GM12878 (cell line): ENCODE measurements around the gene RPL3. TPM values are rescaled to one million over a fixed set of nuclear protein-coding genes. Genes with fewer than 3 reads are reported as not detected.
"Not testable (repeated sequence)": the region's sequence is repeated elsewhere in the genome, so short reads cannot be mapped to it uniquely, and the experiment has no call there.

Experiments
- ATAC-seq: fragments of 200-7000 bp; cut with Tn5 transposase; 3 replicates; pipeline ENCODE4 v1.9.1; 2020; ENCODE audit warnings: mild to moderate bottlenecking, moderate library complexity
- BruUV-seq: library from RNA; stranded (reverse); fragments of 400-500 nt; replicated peaks from 2 replicates; lab custom pipeline; 2021; lab: Mats Ljungman, UMichigan
- CTCF ChIA-PET: fragments of 300-600 bp; sonication (Branson Sonifier 250); formaldehyde crosslinking; extraction: SDS; loops from one replicate; lab custom pipeline; 2021; ENCODE audit warnings: inconsistent platforms; lab: Yijun Ruan, JAX
- POLR2A ChIA-PET: fragments of 350-600 bp; formaldehyde crosslinking; extraction: SDS; loops from one replicate; lab custom pipeline; 2021; ENCODE audit warnings: inconsistent platforms; lab: Charles Lee
- RAD21 ChIA-PET: fragments of 300-600 bp; sonication (Branson Sonifier 250); formaldehyde crosslinking; loops from one replicate; lab custom pipeline; 2023; ENCODE audit warnings: antibody characterized with exemption; ENCODE audit not compliant: unreplicated experiment; lab: Charles Lee
- SMC1A ChIA-PET: fragments of 300-600 bp; sonication (Branson Sonifier 250); formaldehyde crosslinking; loops from one replicate; lab custom pipeline; 2023; ENCODE audit not compliant: unreplicated experiment, uncharacterized antibody; lab: Charles Lee
- DNase-seq: peaks from one replicate; pipeline ENCODE4 v3.0.0-alpha.2; 2011; ENCODE audit warnings: low read depth, low spot score
- FAIRE-seq: peaks from 3 replicates; lab custom pipeline; 2011; peaks lifted over from hg19 to GRCh38; lab: Jason Lieb, UNC
- H2AFZ ChIP-seq: 2 replicates; pipeline ENCODE4 v1.6.0; 2011; ENCODE audit warnings: low read depth, low read length, control low read depth; ENCODE audit not compliant: control insufficient read depth
- H3K27ac ChIP-seq: 2 replicates; pipeline ENCODE4 v1.5.1; 2011; ENCODE audit warnings: control low read depth; ENCODE audit not compliant: control insufficient read depth, insufficient read depth
- H3K27me3 ChIP-seq, 2 experiments: replicated peaks in 1 of 2; 2 replicates each; pipeline versions ENCODE4 v1.6.0 to v1.6.1; 2011; ENCODE audit warnings: low read length in 1 of 2; ENCODE audit not compliant: control insufficient read depth in 2 of 2, insufficient read depth in 2 of 2
- H3K36me3 ChIP-seq, 2 experiments: 2 replicates each; pipeline ENCODE4 v1.5.1; 2011; ENCODE audit warnings: low read length in 1 of 2; ENCODE audit not compliant: control insufficient read depth in 2 of 2, insufficient read depth in 2 of 2
- H3K4me1 ChIP-seq: 2 replicates; pipeline ENCODE4 v1.6.1; 2011; ENCODE audit warnings: mild to moderate bottlenecking, low read length, moderate library complexity, mixed read lengths; ENCODE audit not compliant: control insufficient read depth, insufficient read depth
- H3K4me2 ChIP-seq: 2 replicates; pipeline ENCODE4 v1.6.0; 2011; ENCODE audit warnings: control low read depth; ENCODE audit not compliant: control insufficient read depth, insufficient read depth
- H3K4me3 ChIP-seq: fragments of 200-600 bp; sonication (generic); 2 replicates; pipeline ENCODE4 v1.5.1; 2016
- H3K79me2 ChIP-seq: 2 replicates; pipeline ENCODE4 v1.6.0; 2011; ENCODE audit warnings: low read length; ENCODE audit not compliant: control insufficient read depth, insufficient read depth
- H3K9ac ChIP-seq: 2 replicates; pipeline ENCODE4 v1.8.0; 2011; ENCODE audit warnings: low read length, control low read depth, mixed read lengths; ENCODE audit not compliant: control insufficient read depth, insufficient read depth
- H3K9me3 ChIP-seq: replicated peaks from 3 replicates; pipeline ENCODE4 v1.5.1; 2011; ENCODE audit warnings: mild to moderate bottlenecking, low read length; ENCODE audit not compliant: control insufficient read depth, insufficient read depth
- H4K20me1 ChIP-seq: 2 replicates; pipeline ENCODE4 v1.6.0; 2011; ENCODE audit not compliant: control insufficient read depth, insufficient read depth
- BHLHE40 ChIP-seq, 2 experiments: fragments of 450-650 bp in 1 of 2; IDR thresholded peaks; 2 replicates each; pipeline ENCODE4 v1.6.1; 2011 to 2017; ENCODE audit warnings: low read depth in 2 of 2, borderline replicate concordance in 1 of 2, improper control_type of control experiment in 1 of 2, low read length in 1 of 2, mild to moderate bottlenecking in 1 of 2
- FOS ChIP-seq: IDR thresholded peaks from 3 replicates; pipeline ENCODE4 v1.6.1; 2011; ENCODE audit warnings: borderline replicate concordance; ENCODE audit not compliant: insufficient read length; ENCODE audit errors: extremely low read depth
- SIX5 ChIP-seq: IDR thresholded peaks from 2 replicates; pipeline ENCODE4 v1.6.1; 2011; ENCODE audit warnings: mild to moderate bottlenecking, low read depth, low read length, moderate library complexity; ENCODE audit not compliant: severe bottlenecking
- WGBS: methylation state at CpG from one replicate; pipeline ENCODE4 v1.1.6; 2016; ENCODE audit warnings: low lambda C conversion rate; ENCODE audit not compliant: insufficient replicate concordance, insufficient coverage; ENCODE audit errors: missing lambda C conversion rate; 5-methylcytosine and 5-hydroxymethylcytosine counted together
- in situ Hi-C: fragments of 300-500 bp; cut with MboI; formaldehyde crosslinking; loops from 9 replicates; pipeline ENCODE4 v1.14.3; 2018; ENCODE audit warnings: mixed read lengths
- intact Hi-C: fragments of 100-400 bp; cut with micrococcal nuclease; formaldehyde crosslinking; loops from one replicate; pipeline ENCODE4 v1.14.2; 2022; ENCODE audit not compliant: unreplicated experiment
- polyA plus RNA-seq, 11 experiments: library from polyadenylated mRNA; depleted of rRNA in 4 of 11; unstranded in 6 of 11; stranded (reverse) in 5 of 11; fragments of >200 nt; fragmentation: Nextera tagmentation in 4 of 11; fragmentation: Illumina TruSeq in 1 of 11; extraction: Ambion mirVana in 4 of 11; extraction: Trizol in 1 of 11; gene quantifications; 1 replicate in 1 of 11; 2 replicates in 10 of 11; pipeline versions ENCODE4 v1.2.1 to v1.2.3, GENCODE V29; 2011 to 2016; ENCODE audit warnings: inconsistent platforms in 2 of 11, missing spikeins in 2 of 11, low read depth in 1 of 11
- total RNA-seq, 4 experiments: library from RNA; depleted of rRNA in 3 of 4; stranded (reverse); fragments of >200 nt in 3 of 4; fragmentation: Illumina TruSeq in 1 of 4; extraction: Trizol in 1 of 4; gene quantifications; 2 replicates each; pipeline versions ENCODE4 v1.2.1 to v1.2.3, GENCODE V29; 2013 to 2021

The RPL3 gene
- total and polyA plus RNA-seq, 10 of the 15 experiments (the other 5 are each of a cell fraction or from before 2014, with no cell fraction given), result 1,534 to 6,791 (median 3,992) TPM

- SMC1A ChIA-PET, result interaction anchor here (1.1 kb wide), 1 partner anchor 108 kb away, joined by 3 read pairs; no protein-coding TSS in a partner anchor
- POLR2A ChIA-PET, result interaction anchor here (2.0 kb wide), 1 partner anchor 20 kb away, joined by 4 read pairs; no protein-coding TSS in a partner anchor
These were observed 20.4 kb upstream of the RPL3 start for GRCh38 chr22:39339775-39340174.

DNA sequence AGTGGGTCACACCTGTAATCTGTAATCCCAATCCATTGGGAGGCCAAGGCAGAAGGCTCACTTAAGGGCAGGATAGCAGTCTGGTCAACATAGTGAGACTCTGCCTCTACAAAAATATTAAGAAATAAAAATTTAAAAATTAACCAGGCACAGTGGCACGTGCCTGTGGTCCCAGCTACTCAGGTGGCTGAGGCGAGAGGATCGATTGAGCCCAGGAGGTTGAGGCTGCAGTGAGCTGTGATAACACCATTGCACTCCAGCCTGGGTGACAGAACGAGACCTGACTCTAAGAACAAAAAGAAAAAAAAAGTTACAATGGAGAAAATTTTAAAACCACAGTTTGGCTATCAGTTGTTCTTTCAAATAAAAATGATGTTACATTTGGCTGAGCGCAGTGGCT is 17.0 kb upstream of the RPL3 start:
- no peaks in the 10 kb centered on the region for H3K4me1 ChIP-seq
- no peak overlapping the region for H2AFZ ChIP-seq
- BruUV-seq, result no TSS peak
- H3K9me3 ChIP-seq, result no peaks in the 10 kb centered on the region
- H3K27me3 ChIP-seq, result no peaks in the 10 kb centered on the region
- DNase-seq, result no peak
- intact Hi-C loops, result no loop called here
- H3K79me2 ChIP-seq, result no peaks in the 10 kb centered on the region
- ChIA-PET RAD21 (no interaction called here), CTCF (interaction anchor here (1.7 kb wide), 1 partner anchor 192 kb away, joined by 4 read pairs; no protein-coding TSS in a partner anchor)
- no peak overlapping the region for H3K9ac ChIP-seq
- H3K27ac ChIP-seq, result no peak overlapping the region
- 55% methylated on average over 5 of the region's 5 CpGs for WGBS
- H4K20me1 ChIP-seq, result no peaks in the 10 kb centered on the region
- TF ChIP-seq FOS, result no peak
- no peak for TF ChIP-seq SIX5
- TF ChIP-seq BHLHE40 (IDR thresholded peaks at IDR 0.05; ENCODE audit: borderline replicate concordance in 1 of 2, low read depth in 2 of 2, low read length in 1 of 2), result peak in 1 of 2 experiments; percentile 30; a peak in 1 of 4 replicates
- TF ChIP-seq, all 136 proteins: peak for 1
- ATAC-seq, result no peak
- Histone ChIP-seq H3K4me3 (no peak overlapping the region), H3K4me2 (no peak overlapping the region), H3K36me3 (no peaks in the 10 kb centered on the region)
- in situ Hi-C loops, result no loop called here
- no peak for FAIRE-seq
- ChIA-PET POLR2A (no interaction called here), SMC1A (no interaction called here)

More at GRCh38 chr22:39339775-39340174, 20.4 kb upstream of the RPL3 start:
- 56% methylated on average over 7 of the region's 7 CpGs for WGBS
- in situ Hi-C loops, result loop anchor here (10.0 kb wide), 1 partner anchor 695 kb away; no protein-coding TSS in a partner anchor
- H3K9ac ChIP-seq, H3K36me3 ChIP-seq, H3K9me3 ChIP-seq, H3K27me3 ChIP-seq, FAIRE-seq, ATAC-seq, H3K79me2 ChIP-seq, DNase-seq, H3K27ac ChIP-seq, H3K4me3 ChIP-seq, H2AFZ ChIP-seq, H3K4me2 ChIP-seq, intact Hi-C loops, BruUV-seq, H4K20me1 ChIP-seq, H3K4me1 ChIP-seq: not testable (repeated sequence)
- ChIA-PET CTCF (interaction anchor here (0.9 to 1.3 kb wide), 2 partner anchors 9 to 53 kb away, joined by 3 to 4 read pairs; partner anchors contain the start of gene SYNGR1), RAD21 (interaction anchor here (1.0 kb wide), 1 partner anchor 150 kb away, joined by 3 read pairs; no protein-coding TSS in a partner anchor)
